ENCODE measurements around the gene PAMR1. TPM values are rescaled to one million over a fixed set of nuclear protein-coding genes. Genes with fewer than 3 reads are reported as not detected.

The PAMR1 gene
- total and polyA plus RNA-seq, 9 of the 15 experiments (the other 6 are each of a cell fraction or from before 2014, with no cell fraction given), result not detected

DNA sequence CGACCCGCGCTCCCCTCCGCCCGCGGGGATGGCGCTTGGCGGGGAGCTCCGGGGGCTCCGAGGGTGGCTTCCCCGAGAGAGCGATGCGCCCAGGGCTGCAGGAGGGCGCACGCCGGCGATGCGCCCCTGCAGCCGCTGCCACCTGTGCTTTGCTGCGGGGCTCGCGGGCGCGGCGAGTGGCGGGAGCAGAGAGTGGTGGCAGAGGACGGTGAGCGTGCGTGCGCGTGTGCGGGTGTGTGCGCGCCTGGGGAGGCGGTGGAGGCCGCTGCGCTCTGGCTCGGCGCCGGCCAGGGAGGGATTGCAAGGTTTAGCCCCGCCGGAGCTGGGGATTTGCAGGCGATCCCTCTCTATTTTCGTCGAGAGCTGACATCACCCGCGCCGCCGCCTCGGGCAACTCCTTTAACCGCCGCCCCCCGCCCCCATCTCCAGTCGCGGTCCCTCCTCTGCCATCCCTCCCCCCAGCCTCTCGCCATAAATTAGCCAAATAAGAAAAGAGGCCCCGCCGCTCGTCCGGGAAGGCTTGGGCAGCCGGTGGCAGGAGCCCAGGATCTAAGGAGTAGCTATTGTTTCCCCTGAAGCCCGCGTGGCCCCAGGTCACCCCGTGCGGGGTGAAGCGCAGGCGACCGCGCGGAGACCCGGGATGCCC lies 106.1 kb downstream of the PAMR1 start, which contains the start of gene SLC1A2 (continued):
- TF ChIP-seq, protein P1, sequence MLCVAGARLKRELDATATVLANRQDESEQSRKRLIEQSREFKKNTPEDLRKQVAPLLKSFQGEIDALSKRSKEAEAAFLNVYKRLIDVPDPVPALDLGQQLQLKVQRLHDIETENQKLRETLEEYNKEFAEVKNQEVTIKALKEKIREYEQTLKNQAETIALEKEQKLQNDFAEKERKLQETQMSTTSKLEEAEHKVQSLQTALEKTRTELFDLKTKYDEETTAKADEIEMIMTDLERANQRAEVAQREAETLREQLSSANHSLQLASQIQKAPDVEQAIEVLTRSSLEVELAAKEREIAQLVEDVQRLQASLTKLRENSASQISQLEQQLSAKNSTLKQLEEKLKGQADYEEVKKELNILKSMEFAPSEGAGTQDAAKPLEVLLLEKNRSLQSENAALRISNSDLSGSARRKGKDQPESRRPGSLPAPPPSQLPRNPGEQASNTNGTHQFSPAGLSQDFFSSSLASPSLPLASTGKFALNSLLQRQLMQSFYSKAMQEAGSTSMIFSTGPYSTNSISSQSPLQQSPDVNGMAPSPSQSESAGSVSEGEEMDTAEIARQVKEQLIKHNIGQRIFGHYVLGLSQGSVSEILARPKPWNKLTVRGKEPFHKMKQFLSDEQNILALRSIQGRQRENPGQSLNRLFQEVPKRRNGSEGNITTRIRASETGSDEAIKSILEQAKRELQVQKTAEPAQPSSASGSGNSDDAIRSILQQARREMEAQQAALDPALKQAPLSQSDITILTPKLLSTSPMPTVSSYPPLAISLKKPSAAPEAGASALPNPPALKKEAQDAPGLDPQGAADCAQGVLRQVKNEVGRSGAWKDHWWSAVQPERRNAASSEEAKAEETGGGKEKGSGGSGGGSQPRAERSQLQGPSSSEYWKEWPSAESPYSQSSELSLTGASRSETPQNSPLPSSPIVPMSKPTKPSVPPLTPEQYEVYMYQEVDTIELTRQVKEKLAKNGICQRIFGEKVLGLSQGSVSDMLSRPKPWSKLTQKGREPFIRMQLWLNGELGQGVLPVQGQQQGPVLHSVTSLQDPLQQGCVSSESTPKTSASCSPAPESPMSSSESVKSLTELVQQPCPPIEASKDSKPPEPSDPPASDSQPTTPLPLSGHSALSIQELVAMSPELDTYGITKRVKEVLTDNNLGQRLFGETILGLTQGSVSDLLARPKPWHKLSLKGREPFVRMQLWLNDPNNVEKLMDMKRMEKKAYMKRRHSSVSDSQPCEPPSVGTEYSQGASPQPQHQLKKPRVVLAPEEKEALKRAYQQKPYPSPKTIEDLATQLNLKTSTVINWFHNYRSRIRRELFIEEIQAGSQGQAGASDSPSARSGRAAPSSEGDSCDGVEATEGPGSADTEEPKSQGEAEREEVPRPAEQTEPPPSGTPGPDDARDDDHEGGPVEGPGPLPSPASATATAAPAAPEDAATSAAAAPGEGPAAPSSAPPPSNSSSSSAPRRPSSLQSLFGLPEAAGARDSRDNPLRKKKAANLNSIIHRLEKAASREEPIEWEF (CRISPR knock-in tag; IDR thresholded peaks at IDR 0.05), result no peak
- TF ChIP-seq PURB (CRISPR knock-in tag; IDR thresholded peaks at IDR 0.05; ENCODE audit: low read depth) (no peak), PPARD (CRISPR knock-in tag; IDR thresholded peaks at IDR 0.05) (no peak)
- TF ChIP-seq, protein P2, sequence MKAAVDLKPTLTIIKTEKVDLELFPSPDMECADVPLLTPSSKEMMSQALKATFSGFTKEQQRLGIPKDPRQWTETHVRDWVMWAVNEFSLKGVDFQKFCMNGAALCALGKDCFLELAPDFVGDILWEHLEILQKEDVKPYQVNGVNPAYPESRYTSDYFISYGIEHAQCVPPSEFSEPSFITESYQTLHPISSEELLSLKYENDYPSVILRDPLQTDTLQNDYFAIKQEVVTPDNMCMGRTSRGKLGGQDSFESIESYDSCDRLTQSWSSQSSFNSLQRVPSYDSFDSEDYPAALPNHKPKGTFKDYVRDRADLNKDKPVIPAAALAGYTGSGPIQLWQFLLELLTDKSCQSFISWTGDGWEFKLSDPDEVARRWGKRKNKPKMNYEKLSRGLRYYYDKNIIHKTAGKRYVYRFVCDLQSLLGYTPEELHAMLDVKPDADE (conservative IDR thresholded peaks at IDR 0.05; ENCODE audit: control insufficient read depth, low read depth, low read length), result no peak

All from K562 (cell line).